ENCODE measurements around the gene MTFP1.
A peak's percentile ranks its signal among the peaks of the same experiment; 100 is the strongest.
"Not testable (repeated sequence)": the region's sequence is repeated elsewhere in the genome, so short reads cannot be mapped to it uniquely, and the experiment has no call there.

The MTFP1 gene

GRCh38 chr22:30425616-30426387 lies at the start of gene MTFP1:
Gene MTFP1 (plus strand): TSS chr22:30425768. CDS start chr22:30425880, 112 bp downstream.
- no peak for DNase-seq (ENCODE audit: low read depth, low spot score)

GRCh38 chr22:30380011-30380410 lies 45.6 kb upstream of the MTFP1 start:
- no peak for DNase-seq (ENCODE audit: low read depth, low spot score)

- no peak for DNase-seq (ENCODE audit: low read depth, low spot score)
These were observed 44.3 kb upstream of the MTFP1 start for GRCh38 chr22:30381264-30381663.

- no peak for DNase-seq (ENCODE audit: low read depth, low spot score)
These were observed 43.2 kb upstream of the MTFP1 start for GRCh38 chr22:30382340-30382739.

- no peak for DNase-seq (ENCODE audit: low read depth, low spot score)
These were observed 42.5 kb upstream of the MTFP1 start for GRCh38 chr22:30383061-30383460.

- no peak for DNase-seq (ENCODE audit: low read depth, low spot score)
These were observed 39.6 kb upstream of the MTFP1 start for GRCh38 chr22:30385942-30386341.

GRCh38 chr22:30386608-30386959 lies 39.0 kb upstream of the MTFP1 start:
- DNase-seq (ENCODE audit: low read depth, low spot score): no peak

- peak; percentile 44 for DNase-seq (ENCODE audit: low read depth, low spot score)
These were observed 38.4 kb upstream of the MTFP1 start, which contains the start of gene RNF215 for GRCh38 chr22:30386960-30387827. Gene RNF215 (minus strand): TSS chr22:30387411. CDS start chr22:30387313, 98 bp downstream.

GRCh38 chr22:30390974-30391691 lies 34.4 kb upstream of the MTFP1 start:
- DNase-seq (ENCODE audit: low read depth, low spot score): peak; percentile 57

- no peak for DNase-seq (ENCODE audit: low read depth, low spot score)
These were observed 32.8 kb upstream of the MTFP1 start for GRCh38 chr22:30392661-30393321.

- no peak for DNase-seq (ENCODE audit: low read depth, low spot score)
These were observed 32.3 kb upstream of the MTFP1 start for GRCh38 chr22:30393322-30393680.

- DNase-seq (ENCODE audit: low read depth, low spot score): no peak
These were observed 31.7 kb upstream of the MTFP1 start for GRCh38 chr22:30393885-30394284.

GRCh38 chr22:30396871-30397655 lies 28.5 kb upstream of the MTFP1 start, which contains the start of gene SEC14L2:
Gene SEC14L2 (plus strand): TSS chr22:30397018. CDS start chr22:30397117, 99 bp downstream.
- DNase-seq (ENCODE audit: low read depth, low spot score): peak; percentile 22

- DNase-seq (ENCODE audit: low read depth, low spot score): no peak
These were observed 27.6 kb upstream of the MTFP1 start for GRCh38 chr22:30397656-30398635.

GRCh38 chr22:30398685-30399680 lies 26.6 kb upstream of the MTFP1 start:
- no peak for DNase-seq (ENCODE audit: low read depth, low spot score)

GRCh38 chr22:30399718-30400117 lies 25.9 kb upstream of the MTFP1 start:
- no peak for DNase-seq (ENCODE audit: low read depth, low spot score)

GRCh38 chr22:30400159-30400558 lies 25.4 kb upstream of the MTFP1 start:
- no peak for DNase-seq (ENCODE audit: low read depth, low spot score)

GRCh38 chr22:30401024-30401423 lies 24.5 kb upstream of the MTFP1 start:
- not testable (repeated sequence) for DNase-seq (ENCODE audit: low read depth, low spot score)

Data from activated naive CD8-positive, alpha-beta T cell treated with anti-CD3 and anti-CD28 coated beads, Interleukin-2, amount 50 U/mL, for 16 hours (primary cell).